ENCODE data around the gene COPB1.

The COPB1 gene

GRCh38 chr11:14503023-14503422 lies 3.4 kb upstream of the COPB1 start:
- no peak for TF ChIP-seq CTCF (IDR thresholded peaks at IDR 0.05)

GRCh38 chr11:14502039-14502438 lies 2.4 kb upstream of the COPB1 start:
- TF ChIP-seq CTCF (IDR thresholded peaks at IDR 0.05), result no peak

GRCh38 chr11:14500181-14500651 lies 605 bp upstream of the COPB1 start:
- TF ChIP-seq CTCF (IDR thresholded peaks at IDR 0.05), result no peak

GRCh38 chr11:14499178-14499559 lies 442 bp downstream of the COPB1 start:
- no peak for TF ChIP-seq CTCF (IDR thresholded peaks at IDR 0.05)

GRCh38 chr11:14480716-14481115 lies 18.9 kb downstream of the COPB1 start:
- no peak for TF ChIP-seq CTCF (IDR thresholded peaks at IDR 0.05)

- TF ChIP-seq CTCF (IDR thresholded peaks at IDR 0.05), result no peak
Measured at GRCh38 chr11:14471127-14471526, 28.5 kb downstream of the COPB1 start.

GRCh38 chr11:14463623-14464022 lies 36.0 kb downstream of the COPB1 start:
- TF ChIP-seq CTCF (IDR thresholded peaks at IDR 0.05), result no peak

- TF ChIP-seq CTCF (IDR thresholded peaks at IDR 0.05), result no peak
Measured at GRCh38 chr11:14460147-14460546, 39.5 kb downstream of the COPB1 start.
